PC-9 (cell line): ENCODE results near the gene MALRD1.

ENCODE experiments used
- CTCF ChIP-seq: fragments of 200-600 bp; sonication (generic); conservative IDR thresholded peaks from 2 replicates; pipeline ENCODE4 v1.6.1; 2017; ENCODE audit warnings: mixed run types, antibody characterized with exemption, mild to moderate bottlenecking, moderate library complexity
- EZH2 ChIP-seq: fragments of 200-600 bp; sonication (generic); IDR thresholded peaks from 2 replicates; pipeline ENCODE4 v1.8.0; 2017; ENCODE audit warnings: antibody characterized with exemption, low read depth

- TF ChIP-seq CTCF: no peak
- no peak for TF ChIP-seq EZH2
These were observed 121.1 kb downstream of the MALRD1 start for GRCh38 chr10:19169684-19170083.
